ENCODE measurements around the gene LUZP1. TPM values are rescaled to one million over a fixed set of nuclear protein-coding genes. Genes with fewer than 3 reads are reported as not detected.

Gene LUZP1
- total and polyA plus RNA-seq, 10 donors, result 1.7 to 51.6 (median 31.6) TPM

GRCh38 chr1:23171181-23171755 lies 2.6 kb upstream of the LUZP1 start:
- H3K27ac ChIP-seq, result peak overlapping the region in 4 of 8 donors; percentile 11 to 96 (median 34)

DNA sequence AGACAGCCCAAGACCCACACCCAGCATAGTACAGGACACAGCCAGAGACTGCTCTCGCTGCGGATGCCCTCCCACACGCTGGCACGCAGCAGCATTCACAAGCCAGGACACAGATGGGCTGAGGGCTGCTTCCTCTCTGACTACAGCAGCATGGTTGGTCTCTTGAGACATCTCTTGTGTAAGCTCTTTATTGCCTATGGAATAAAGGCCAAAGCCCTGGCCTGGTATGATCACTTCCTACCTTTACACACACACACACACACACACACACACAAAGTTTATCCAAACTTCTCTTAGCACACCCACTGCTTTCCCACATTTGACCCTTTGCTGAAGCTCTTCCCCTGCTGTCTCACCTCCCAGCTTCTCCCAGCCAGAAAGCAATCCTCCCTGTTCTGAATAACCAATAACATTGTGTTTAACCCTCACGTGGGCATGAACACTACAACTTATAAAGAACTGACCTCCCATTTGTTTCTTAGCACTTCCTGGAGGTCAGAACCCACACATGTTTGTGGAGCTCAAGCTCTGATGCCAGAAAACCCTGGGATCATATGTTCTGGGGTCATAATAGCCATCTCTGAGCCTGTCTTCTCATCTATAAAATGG lies 1.2 kb upstream of the LUZP1 start:
- Histone ChIP-seq H3K4me3 (peak overlapping the region in 3 of 8 donors; percentile 80 to 95 (median 94)), H3K36me3 (no peaks in the 10 kb centered on the region), H3K27ac (peak overlapping the region; percentile 78 to 96 (median 91)), H3K4me1 (peaks cover 13 to 66% (median 43%) of the 10 kb centered on the region in 6 donors), H3K27me3 (replicated peaks in 1 of 7) (no peaks in the 10 kb centered on the region), H3K9me3 (no peaks in the 10 kb centered on the region)
- TF ChIP-seq CTCF (IDR thresholded peaks at IDR 0.05 in 8 of 11, conservative IDR thresholded peaks at IDR 0.05 in 3 of 11) (no peak), POLR2AphosphoS5 (IDR thresholded peaks at IDR 0.05) (peak; percentile 48 to 87 (median 77)), POLR2A (IDR thresholded peaks at IDR 0.05) (no peak)
- 9 to 36% (median 12%) methylated on average over 5 of the region's 5 CpGs for WGBS, 5 donors
- intact Hi-C loops (cut with DNase I; ENCODE audit: low total_unique reads), result loop anchor here (5.0 kb wide), 1 partner anchor 58 kb away; no protein-coding TSS in a partner anchor
- DNase-seq, result peak; percentile 89

More at GRCh38 chr1:23171181-23171755, 2.6 kb upstream of the LUZP1 start:
- no peaks in the 10 kb centered on the region for H3K36me3 ChIP-seq
- no peak overlapping the region for H3K4me3 ChIP-seq
- H3K27me3 ChIP-seq (replicated peaks in 1 of 7), result no peaks in the 10 kb centered on the region
- no peak for DNase-seq
- H3K9me3 ChIP-seq, result no peaks in the 10 kb centered on the region
- 55 to 66% (median 58%) methylated on average over 4 of the region's 4 CpGs for WGBS, 5 donors
- TF ChIP-seq POLR2AphosphoS5 (IDR thresholded peaks at IDR 0.05) (no peak), CTCF (IDR thresholded peaks at IDR 0.05 in 8 of 11, conservative IDR thresholded peaks at IDR 0.05 in 3 of 11) (no peak), POLR2A (IDR thresholded peaks at IDR 0.05) (no peak)
- peaks cover 13 to 65% (median 37%) of the 10 kb centered on the region in 6 donors for H3K4me1 ChIP-seq
- intact Hi-C loops (cut with DNase I; ENCODE audit: low total_unique reads), result no loop called here

- H3K36me3 ChIP-seq, result no peaks in the 10 kb centered on the region
- intact Hi-C loops (cut with DNase I; ENCODE audit: low total_unique reads), result loop anchor here (5.0 kb wide), 1 partner anchor 57 kb away; no protein-coding TSS in a partner anchor
- peak overlapping the region; percentile 65 to 95 (median 82) for H3K4me3 ChIP-seq
- H3K4me1 ChIP-seq, result peaks cover 17 to 66% (median 45%) of the 10 kb centered on the region in 6 donors
- H3K27ac ChIP-seq, result peak overlapping the region; percentile 78 to 96 (median 91)
- no peaks in the 10 kb centered on the region for H3K9me3 ChIP-seq
- H3K27me3 ChIP-seq (replicated peaks in 1 of 7), result no peaks in the 10 kb centered on the region
- 29 to 48% (median 33%) methylated on average over 14 of the region's 14 CpGs for WGBS, 5 donors
- no peak for DNase-seq
- TF ChIP-seq CTCF (IDR thresholded peaks at IDR 0.05 in 8 of 11, conservative IDR thresholded peaks at IDR 0.05 in 3 of 11) (no peak), POLR2A (IDR thresholded peaks at IDR 0.05) (no peak), POLR2AphosphoS5 (IDR thresholded peaks at IDR 0.05) (no peak)
Measured at GRCh38 chr1:23169195-23169575, 529 bp upstream of the LUZP1 start.

- intact Hi-C loops (cut with DNase I; ENCODE audit: low total_unique reads), result loop anchor here (5.0 kb wide), 1 partner anchor 56 kb away; no protein-coding TSS in a partner anchor
- DNase-seq, result peak; percentile 87
Measured at GRCh38 chr1:23168079-23168444, 594 bp downstream of the LUZP1 start.

More at GRCh38 chr1:23168079-23168444, 594 bp downstream of the LUZP1 start:
- peaks cover 17 to 77% (median 50%) of the 10 kb centered on the region in 6 donors for H3K4me1 ChIP-seq
- H3K9me3 ChIP-seq, result no peaks in the 10 kb centered on the region
- H3K4me3 ChIP-seq, result peak overlapping the region; percentile 65 to 95 (median 82)
- TF ChIP-seq POLR2AphosphoS5 (IDR thresholded peaks at IDR 0.05), result no peak
- no peak for TF ChIP-seq POLR2A (IDR thresholded peaks at IDR 0.05)
- TF ChIP-seq CTCF (IDR thresholded peaks at IDR 0.05 in 8 of 11, conservative IDR thresholded peaks at IDR 0.05 in 3 of 11), result no peak
- no peaks in the 10 kb centered on the region for H3K36me3 ChIP-seq
- H3K27ac ChIP-seq, result peak overlapping the region; percentile 78 to 96 (median 91)
- WGBS, 5 donors, result 1 to 3% (median 1%) methylated on average over 25 to 49 of the region's 49 CpGs
- no peaks in the 10 kb centered on the region for H3K27me3 ChIP-seq (replicated peaks in 1 of 7)
